HG02852 (cell line): ENCODE measurements around the gene ELAC2.

Source experiments
- ATAC-seq: cut with Tn5 transposase; IDR thresholded peaks from one replicate; pipeline ENCODE4 v1.9.1; 2021; ENCODE audit warnings: mild to moderate bottlenecking, moderate library complexity; ENCODE audit not compliant: unreplicated experiment

ELAC2 gene

GRCh38 chr17:12963505-12963904, 54.3 kb downstream of the ELAC2 start:
- ATAC-seq = no peak

DNA sequence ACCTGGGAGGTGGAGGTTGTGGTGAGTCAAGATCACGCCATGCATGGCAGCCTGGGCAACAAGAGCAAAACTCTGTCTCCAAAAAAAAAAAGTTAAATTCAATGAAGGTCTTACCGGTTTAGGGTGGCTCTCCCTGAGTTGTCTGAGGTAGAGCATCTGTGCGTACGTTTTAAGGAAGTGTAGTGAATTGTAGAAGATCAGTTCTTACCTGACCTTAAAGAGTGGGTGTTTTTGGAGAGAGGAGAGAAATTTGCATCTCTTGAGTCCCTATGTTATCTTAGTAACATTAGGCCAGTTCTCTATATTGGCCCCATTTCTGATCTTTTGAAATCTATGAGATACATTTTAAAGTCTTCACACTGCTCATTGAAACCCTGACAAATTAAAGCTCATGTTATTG, 56.2 kb downstream of the ELAC2 start:
- no peak for ATAC-seq

- no peak for ATAC-seq
These were observed 58.4 kb downstream of the ELAC2 start for GRCh38 chr17:12959441-12959840.

- ATAC-seq = no peak
These were observed 59.0 kb downstream of the ELAC2 start for GRCh38 chr17:12958786-12959185.

DNA sequence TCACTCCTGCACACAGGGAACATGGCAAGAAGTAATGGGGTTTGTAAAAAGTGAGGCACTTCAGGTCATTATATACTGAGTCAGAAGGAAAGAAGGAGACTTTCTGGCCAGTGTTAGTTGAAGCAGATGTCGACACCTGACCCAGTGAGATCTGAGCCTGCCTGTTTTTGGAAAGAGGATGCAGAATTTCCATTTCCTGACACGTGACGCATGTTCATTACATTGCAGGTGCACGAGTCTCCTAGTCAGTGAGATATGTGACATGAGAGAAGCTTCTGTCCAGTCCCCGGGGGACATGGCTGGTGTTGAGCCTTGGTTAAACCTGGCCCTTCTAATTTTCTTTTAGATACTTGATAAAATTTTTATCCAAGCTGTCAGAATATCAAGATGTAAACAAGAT, 62.3 kb downstream of the ELAC2 start:
- ATAC-seq = no peak

DNA sequence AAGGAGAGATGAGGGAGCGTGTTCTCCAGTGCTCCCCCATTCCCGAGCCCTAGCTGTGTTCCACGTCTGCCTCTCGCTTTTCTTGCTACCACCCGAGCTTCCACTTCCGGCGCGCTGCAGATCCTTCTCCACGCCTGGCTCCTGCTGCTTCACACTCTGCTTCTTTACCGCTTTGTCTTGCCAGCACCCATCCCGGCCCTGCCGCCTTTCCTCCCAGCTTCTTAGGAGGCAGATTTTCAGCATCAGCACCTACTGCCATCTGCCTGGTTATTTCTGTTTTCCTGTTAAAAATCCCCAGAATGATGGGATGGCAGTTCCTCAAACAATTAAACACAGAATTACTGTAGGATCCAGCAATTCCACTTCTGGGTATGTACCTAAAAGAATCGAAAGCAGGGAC, 64.7 kb downstream of the ELAC2 start:
- ATAC-seq = no peak

DNA sequence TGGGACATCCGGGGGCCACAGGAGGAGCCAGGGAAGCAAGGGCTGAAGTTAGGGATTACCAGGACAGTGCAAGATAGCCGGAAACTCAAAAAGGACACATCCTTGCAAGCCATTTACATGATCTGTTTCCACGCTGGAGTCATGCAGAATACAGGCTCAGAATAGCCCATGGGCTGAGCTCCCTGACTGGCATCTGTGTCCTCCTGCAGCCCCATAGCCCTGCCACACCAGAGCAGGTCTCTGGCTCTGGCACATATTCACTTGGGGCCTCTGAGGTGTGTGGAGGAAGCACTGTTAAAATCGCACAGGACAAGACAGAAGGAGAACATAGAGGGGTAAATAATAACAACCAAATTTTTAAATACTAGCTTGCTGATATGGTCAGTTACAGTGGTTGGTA, 65.8 kb downstream of the ELAC2 start:
- ATAC-seq = no peak

- no peak for ATAC-seq
These were observed 70.8 kb downstream of the ELAC2 start for GRCh38 chr17:12947047-12947446.
